Measurements from ENCODE around the gene KIF1A. TPM values are rescaled to one million over a fixed set of nuclear protein-coding genes. Genes with fewer than 3 reads are reported as not detected.
"Not testable (repeated sequence)": the region's sequence is repeated elsewhere in the genome, so short reads cannot be mapped to it uniquely, and the experiment has no call there.

KIF1A gene
- total RNA-seq, 1 donor from 2014 or later = 10.2 TPM

GRCh38 chr2:240848900-240849680 is 29.1 kb upstream of the KIF1A start:
- intact Hi-C loops (cut with DNase I) = no loop called here
- DNase-seq (ENCODE audit: low spot score) = no peak

GRCh38 chr2:240847817-240848216 is 27.8 kb upstream of the KIF1A start:
- no peak for DNase-seq (ENCODE audit: low spot score)
- intact Hi-C loops (cut with DNase I) = no loop called here

- intact Hi-C loops (cut with DNase I) = no loop called here
- no peak for DNase-seq (ENCODE audit: low spot score)
Measured at GRCh38 chr2:240846873-240847595, 27.0 kb upstream of the KIF1A start.

- DNase-seq (ENCODE audit: low spot score); intact Hi-C loops (cut with DNase I): not testable (repeated sequence)
Measured at GRCh38 chr2:240846309-240846708, 26.3 kb upstream of the KIF1A start.

- DNase-seq (ENCODE audit: low spot score) = no peak
- intact Hi-C loops (cut with DNase I) = no loop called here
Measured at GRCh38 chr2:240840435-240841060, 20.5 kb upstream of the KIF1A start.

- DNase-seq (ENCODE audit: low spot score) = no peak
- intact Hi-C loops (cut with DNase I) = loop anchor here (10.0 kb wide), 2 partner anchors 235 to 325 kb away; no protein-coding TSS in a partner anchor
Measured at GRCh38 chr2:240839152-240840143, 19.4 kb upstream of the KIF1A start.

- intact Hi-C loops (cut with DNase I) = loop anchor here (10.0 kb wide), 2 partner anchors 233 to 323 kb away; no protein-coding TSS in a partner anchor
- no peak for DNase-seq (ENCODE audit: low spot score)
Measured at GRCh38 chr2:240837621-240838020, 17.6 kb upstream of the KIF1A start.

GRCh38 chr2:240836781-240837467 is 16.9 kb upstream of the KIF1A start:
- DNase-seq (ENCODE audit: low spot score) = no peak
- intact Hi-C loops (cut with DNase I) = loop anchor here (10.0 kb wide), 2 partner anchors 232 to 322 kb away; no protein-coding TSS in a partner anchor

- DNase-seq (ENCODE audit: low spot score) = peak; percentile 68
- intact Hi-C loops (cut with DNase I) = loop anchor here (10.0 kb wide), 2 partner anchors 231 to 321 kb away; no protein-coding TSS in a partner anchor
Measured at GRCh38 chr2:240835528-240835927, 15.5 kb upstream of the KIF1A start.

- intact Hi-C loops (cut with DNase I) = loop anchor here (10.0 kb wide), 2 partner anchors 230 to 320 kb away; no protein-coding TSS in a partner anchor
- no peak for DNase-seq (ENCODE audit: low spot score)
Measured at GRCh38 chr2:240834377-240834975, 14.5 kb upstream of the KIF1A start.

GRCh38 chr2:240833724-240834285 is 13.8 kb upstream of the KIF1A start:
- peak; percentile 82 for DNase-seq (ENCODE audit: low spot score)
- intact Hi-C loops (cut with DNase I) = loop anchor here (10.0 kb wide), 2 partner anchors 229 to 319 kb away; no protein-coding TSS in a partner anchor

GRCh38 chr2:240832921-240833494 is 13.0 kb upstream of the KIF1A start:
- intact Hi-C loops (cut with DNase I) = loop anchor here (10.0 kb wide), 2 partner anchors 228 to 318 kb away; no protein-coding TSS in a partner anchor
- DNase-seq (ENCODE audit: low spot score) = no peak

- intact Hi-C loops (cut with DNase I) = loop anchor here (10.0 kb wide), 2 partner anchors 227 to 317 kb away; no protein-coding TSS in a partner anchor
- peak; percentile 94 for DNase-seq (ENCODE audit: low spot score)
Measured at GRCh38 chr2:240832205-240832727, 12.2 kb upstream of the KIF1A start.

- intact Hi-C loops (cut with DNase I) = loop anchor here (10.0 kb wide), 2 partner anchors 227 to 317 kb away; no protein-coding TSS in a partner anchor
- peak; percentile 66 for DNase-seq (ENCODE audit: low spot score)
Measured at GRCh38 chr2:240831594-240832204, 11.7 kb upstream of the KIF1A start.

GRCh38 chr2:240825476-240825875 is 5.5 kb upstream of the KIF1A start:
- intact Hi-C loops (cut with DNase I) = no loop called here
- no peak for DNase-seq (ENCODE audit: low spot score)

All from cardiac septum (tissue), 1 donor.